Measurements from ENCODE around the gene CLPTM1.

- TF ChIP-seq CTCF (IDR thresholded peaks at IDR 0.05) (no peak), ZFX (IDR thresholded peaks at IDR 0.05; ENCODE audit: borderline replicate concordance) (no peak)
These were observed 29.9 kb upstream of the CLPTM1 start for GRCh38 chr19:44925114-44925891.
